Upper lobe of left lung (tissue), 4 donors: ENCODE measurements around the gene IL4.

Experiments used
- POLR2A ChIP-seq, 4 donors: fragments of 450-650 bp; IDR thresholded peaks; one replicate each; pipeline ENCODE4 v1.5.1; 2016 to 2017; ENCODE audit warnings: antibody characterized with exemption in 4 of 4, mild to moderate bottlenecking in 2 of 4
- POLR2AphosphoS5 ChIP-seq, 2 donors: sonication (generic); formaldehyde crosslinking; IDR thresholded peaks; one replicate each; pipeline ENCODE4 v1.5.1; 2017; ENCODE audit warnings: antibody characterized with exemption in 2 of 2

DNA sequence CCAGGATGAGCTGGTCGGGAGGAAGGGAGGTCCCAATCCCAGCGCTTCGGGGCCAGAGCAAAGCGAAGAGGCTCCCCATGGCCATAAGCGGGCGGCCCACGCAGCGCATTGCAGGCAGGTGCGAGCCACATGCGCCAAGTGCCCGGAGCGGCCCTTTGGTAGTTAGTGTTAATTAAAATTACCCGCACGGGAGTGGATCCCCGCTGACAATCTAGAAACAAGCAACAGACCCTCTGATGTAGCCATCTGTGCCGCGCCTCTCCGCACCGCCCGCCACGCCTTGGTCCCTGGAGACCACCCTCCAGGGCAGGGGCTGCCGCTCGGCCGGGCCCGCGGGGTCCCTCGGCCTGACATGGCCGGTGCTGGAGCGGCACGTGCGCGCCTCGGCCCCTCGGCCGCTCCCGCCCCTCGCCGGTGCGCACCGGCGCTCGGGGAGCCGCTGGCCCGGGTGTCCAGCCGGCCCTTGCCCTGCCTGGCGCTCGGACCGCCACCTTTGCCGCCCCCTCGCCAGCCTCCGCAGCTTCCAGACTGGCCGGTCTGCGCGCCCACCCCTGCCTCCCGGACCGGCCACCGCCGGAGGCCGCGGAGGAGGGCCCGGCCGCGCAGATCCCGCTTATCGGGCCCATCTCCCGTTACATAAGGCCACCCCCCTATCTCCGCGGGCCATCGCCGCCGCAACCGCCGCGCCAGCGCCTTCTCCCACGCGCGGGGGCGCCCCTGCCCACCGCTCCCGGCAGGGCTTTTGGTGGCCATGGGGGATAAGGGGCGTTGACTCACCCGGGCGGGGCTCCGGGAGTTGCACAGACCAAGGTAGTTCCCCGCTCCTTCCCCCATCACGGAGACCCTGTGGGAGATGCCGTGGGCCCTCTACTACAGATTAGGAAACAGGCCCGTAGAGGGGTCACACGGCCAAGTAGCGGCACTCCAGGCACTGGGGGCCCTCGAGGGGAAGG lies 17.7 kb upstream of the IL4 start:
- TF ChIP-seq POLR2A (IDR thresholded peaks at IDR 0.05) (no peak), POLR2AphosphoS5 (IDR thresholded peaks at IDR 0.05) (no peak)
